ENCODE measurements around the gene RUFY1. TPM values are rescaled to one million over a fixed set of nuclear protein-coding genes. Genes with fewer than 3 reads are reported as not detected.
A peak's percentile ranks its signal among the peaks of the same experiment; 100 is the strongest.
"Not testable (repeated sequence)": the region's sequence is repeated elsewhere in the genome, so short reads cannot be mapped to it uniquely, and the experiment has no call there.

The RUFY1 gene
- total RNA-seq, 2 donors from 2014 or later: 56.2 to 86.3 TPM

DNA sequence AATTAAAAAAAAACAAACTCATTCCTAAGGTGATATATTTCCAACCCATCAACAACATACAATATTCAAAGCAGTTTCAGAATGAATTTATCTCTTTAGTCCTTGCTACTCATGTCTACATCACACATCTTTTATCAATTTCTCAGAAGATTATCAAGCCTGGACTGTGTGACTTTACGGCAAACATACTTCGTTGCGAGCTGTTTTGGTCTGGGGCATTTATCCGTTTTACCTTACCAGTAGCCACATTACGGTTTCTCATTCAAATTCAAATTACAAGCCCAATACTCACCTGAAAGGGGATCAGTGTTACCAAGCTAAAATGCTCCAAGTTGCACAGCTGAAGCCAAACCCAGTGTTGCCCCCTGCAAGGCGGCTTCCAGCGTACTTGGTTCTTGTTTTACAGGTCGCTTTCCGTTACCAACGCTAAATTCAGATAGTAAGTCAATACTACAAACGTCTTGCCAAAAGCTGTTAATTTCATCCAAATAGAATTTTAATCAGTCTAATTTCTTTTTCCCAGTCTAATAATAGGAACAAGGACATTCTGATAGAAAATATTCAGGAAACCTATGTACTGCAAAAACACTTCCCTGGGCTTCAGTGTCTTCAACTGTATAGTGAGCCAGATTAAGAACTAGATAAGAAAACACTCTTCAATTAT lies 71.3 kb downstream of the RUFY1 start:
- no peaks in the 10 kb centered on the region for H3K9me3 ChIP-seq
- H3K4me3 ChIP-seq: peak overlapping the region; percentile 100
- H3K36me3 ChIP-seq: peaks cover 36% of the 10 kb centered on the region
- peak overlapping the region; percentile 73 to 79 for H3K27ac ChIP-seq
- TF ChIP-seq CTCF (IDR thresholded peaks at IDR 0.05): no peak
- no peak for ATAC-seq (ENCODE audit: insufficient number of reproducible peaks, low FRiP score, low read depth)
- no peaks in the 10 kb centered on the region for H3K27me3 ChIP-seq (replicated peaks; ENCODE audit: insufficient read depth)
- no peak for DNase-seq (ENCODE audit: low spot score)
- H3K4me1 ChIP-seq (ENCODE audit: control insufficient read depth in 1 of 2, low read depth in 2 of 2): peaks cover 49 to 58% of the 10 kb centered on the region in 2 donors

DNA sequence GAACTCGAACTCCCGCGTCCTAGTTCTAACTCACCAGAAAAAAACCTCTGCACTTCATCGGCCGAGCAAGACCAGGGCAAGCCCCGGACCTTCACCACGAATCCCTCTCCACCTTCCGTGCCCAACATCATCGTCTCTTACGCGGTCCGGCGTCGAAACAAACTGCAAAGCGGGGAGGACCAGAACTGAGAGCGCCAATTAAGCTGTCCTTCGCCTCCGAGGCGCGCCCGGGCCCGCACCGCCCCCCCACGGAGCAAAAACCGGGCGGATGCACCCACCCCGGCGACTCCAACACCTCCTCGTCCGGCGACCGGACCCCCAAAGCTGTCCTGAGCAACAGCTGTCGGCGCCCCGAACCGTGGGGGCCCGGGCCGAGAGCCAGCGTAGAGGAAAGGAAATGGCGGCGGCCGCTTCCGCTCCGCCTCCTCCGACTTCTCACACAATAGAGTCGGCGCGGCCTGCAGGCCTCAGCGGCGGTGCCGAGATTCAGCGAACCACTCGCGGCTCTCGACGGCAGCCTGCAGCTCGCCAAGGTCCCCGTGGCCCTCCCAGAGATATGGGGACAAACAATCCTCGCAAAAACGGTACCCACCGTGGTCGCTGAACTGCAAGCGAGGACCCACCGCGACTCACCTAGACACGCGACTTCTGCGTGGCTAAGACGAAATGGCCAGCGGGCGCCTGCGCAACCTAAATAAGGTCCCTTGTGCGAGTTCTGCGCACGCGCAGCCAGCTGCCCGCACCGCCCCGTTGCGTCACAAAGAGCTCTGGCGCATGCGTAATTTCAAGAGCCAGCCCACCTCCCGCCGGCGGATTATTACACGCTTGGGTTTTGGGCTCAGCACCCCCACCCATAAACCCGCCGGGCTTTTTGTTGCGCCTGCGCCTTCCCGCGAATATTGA lies 72.9 kb downstream of the RUFY1 start, which contains the start of gene HNRNPH1:
Gene HNRNPH1 (minus strand): TSS at position 669 of the 903 bp plus-strand sequence. CDS start 538 bp downstream, at position 131.
- TF ChIP-seq CTCF (IDR thresholded peaks at IDR 0.05): no peak
- no peaks in the 10 kb centered on the region for H3K9me3 ChIP-seq
- peak within 1 kb of the TSS; percentile 100 for H3K27ac ChIP-seq
- H3K4me1 ChIP-seq (ENCODE audit: control insufficient read depth in 1 of 2, low read depth in 2 of 2): peaks cover 44 to 46% of the 10 kb centered on the region in 2 donors
- peak; percentile 92 for DNase-seq (ENCODE audit: low spot score)
- H3K4me3 ChIP-seq: peak within 1 kb of the TSS; percentile 100
- peak; percentile 88 for ATAC-seq (ENCODE audit: insufficient number of reproducible peaks, low FRiP score, low read depth)
- H3K36me3 ChIP-seq: peaks cover 22% of the 10 kb centered on the region
- H3K27me3 ChIP-seq (replicated peaks; ENCODE audit: insufficient read depth): no peaks in the 10 kb centered on the region

DNA sequence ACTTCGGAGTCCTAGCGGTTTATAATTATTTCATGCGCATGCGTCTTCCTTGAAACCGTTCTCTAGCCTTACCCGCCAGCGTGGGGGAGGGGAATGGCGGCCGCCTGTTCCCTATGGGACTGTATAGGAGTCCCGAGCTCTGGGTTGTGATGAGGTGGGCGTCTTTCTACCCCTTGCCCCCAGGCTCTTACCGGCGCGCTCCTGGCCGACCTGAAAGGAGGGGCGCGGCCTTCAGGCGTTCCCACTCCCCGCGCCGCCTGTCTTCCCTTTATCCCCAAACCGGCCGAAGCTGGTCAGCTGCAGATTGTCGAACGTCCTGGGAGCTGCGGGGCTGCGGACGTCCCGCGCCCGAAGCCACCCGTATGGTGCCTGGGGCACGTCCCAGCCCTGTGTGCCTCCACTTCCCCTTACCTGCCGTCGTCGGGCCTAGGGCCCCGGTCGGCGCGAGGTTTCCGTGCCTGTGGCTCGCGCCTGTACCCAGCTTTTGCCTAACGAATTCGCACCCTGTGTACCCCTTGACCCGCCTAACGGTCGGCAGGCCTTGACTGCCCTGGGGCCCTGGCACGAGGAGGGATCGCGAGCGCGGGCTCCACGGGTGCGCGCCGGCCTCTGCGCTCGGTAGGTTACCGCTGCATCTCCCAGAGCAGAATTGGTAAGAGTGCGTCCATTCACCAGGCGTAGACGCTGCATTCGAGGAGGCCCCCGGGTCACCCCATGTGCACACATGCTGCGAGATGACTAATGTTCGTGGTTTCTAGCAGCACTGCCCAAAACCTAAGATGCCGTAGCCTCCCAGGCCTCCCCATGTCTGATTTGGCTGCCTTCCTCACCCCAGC lies 73.8 kb downstream of the RUFY1 start:
- Histone ChIP-seq H3K4me1 (ENCODE audit: control insufficient read depth in 1 of 2, low read depth in 2 of 2) (peaks cover 36 to 37% of the 10 kb centered on the region in 2 donors), H3K27me3 (replicated peaks; ENCODE audit: insufficient read depth) (no peaks in the 10 kb centered on the region), H3K27ac (peak overlapping the region; percentile 100), H3K9me3 (no peaks in the 10 kb centered on the region), H3K36me3 (peaks cover 17% of the 10 kb centered on the region), H3K4me3 (peak overlapping the region; percentile 100)
- DNase-seq (ENCODE audit: low spot score) (no peak), ATAC-seq (ENCODE audit: insufficient number of reproducible peaks, low FRiP score, low read depth) (peak; percentile 1)
- no peak for TF ChIP-seq CTCF (IDR thresholded peaks at IDR 0.05)

GRCh38 chr5:179624841-179625271 lies 74.5 kb downstream of the RUFY1 start:
- Histone ChIP-seq H3K27ac (peak overlapping the region; percentile 100), H3K27me3 (replicated peaks; ENCODE audit: insufficient read depth) (no peaks in the 10 kb centered on the region), H3K36me3 (peaks cover 17% of the 10 kb centered on the region), H3K4me3 (peak overlapping the region; percentile 100), H3K9me3 (no peaks in the 10 kb centered on the region), H3K4me1 (ENCODE audit: control insufficient read depth in 1 of 2, low read depth in 2 of 2) (peaks cover 29 to 30% of the 10 kb centered on the region in 2 donors)
- DNase-seq (ENCODE audit: low spot score) (no peak), ATAC-seq (ENCODE audit: insufficient number of reproducible peaks, low FRiP score, low read depth) (no peak)
- no peak for TF ChIP-seq CTCF (IDR thresholded peaks at IDR 0.05)

- not testable (repeated sequence) for H3K27ac ChIP-seq; H3K9me3 ChIP-seq; H3K4me1 ChIP-seq (ENCODE audit: control insufficient read depth in 1 of 2, low read depth in 2 of 2); H3K27me3 ChIP-seq (replicated peaks; ENCODE audit: insufficient read depth); ATAC-seq (ENCODE audit: insufficient number of reproducible peaks, low FRiP score, low read depth); H3K36me3 ChIP-seq; DNase-seq (ENCODE audit: low spot score)
- H3K4me3 ChIP-seq: peak overlapping the region; percentile 54
These were observed 83.4 kb downstream of the RUFY1 start for GRCh38 chr5:179633501-179634369.

DNA sequence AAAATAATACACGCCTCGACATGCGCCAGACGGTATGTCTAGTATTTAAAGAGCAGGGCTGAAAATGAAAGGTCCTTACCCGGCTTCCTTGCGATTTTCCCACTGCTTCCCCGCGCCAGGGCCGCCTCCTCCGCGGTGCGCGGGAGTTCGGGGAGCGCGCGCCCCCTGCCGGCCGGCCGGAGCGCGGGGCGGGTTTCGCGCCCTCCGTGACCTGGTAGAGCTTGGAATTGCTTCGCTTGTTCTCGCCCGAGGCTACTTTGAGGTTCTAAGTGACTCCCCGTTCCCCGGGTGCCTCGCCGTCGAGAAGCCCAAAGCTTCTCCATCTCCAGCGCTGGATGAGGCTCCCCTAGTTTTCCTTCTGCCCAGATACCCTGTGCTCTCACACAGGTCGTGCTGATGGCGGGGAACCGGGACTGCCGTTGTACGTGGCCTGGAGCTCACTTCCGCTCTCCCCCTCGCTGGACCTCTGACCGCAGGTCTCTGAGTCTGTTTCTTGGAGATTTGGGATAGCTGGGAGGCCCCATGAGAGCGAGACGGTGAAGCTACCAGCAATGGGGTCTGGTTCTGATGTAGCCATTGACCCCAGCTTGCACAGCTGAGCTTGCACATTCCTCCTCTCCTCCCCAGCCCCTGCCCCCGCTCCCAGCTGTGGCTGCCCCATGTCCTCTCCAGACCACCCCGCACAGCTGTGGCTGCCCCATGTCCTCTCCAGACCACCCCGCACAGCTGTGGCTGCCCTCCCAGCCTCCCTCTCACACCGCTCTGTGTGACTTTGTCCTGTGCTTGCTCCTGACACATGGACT lies 84.2 kb downstream of the RUFY1 start:
- not testable (repeated sequence) for H3K4me3 ChIP-seq; H3K27me3 ChIP-seq (replicated peaks; ENCODE audit: insufficient read depth); H3K27ac ChIP-seq; DNase-seq (ENCODE audit: low spot score); H3K4me1 ChIP-seq (ENCODE audit: control insufficient read depth in 1 of 2, low read depth in 2 of 2); H3K9me3 ChIP-seq; H3K36me3 ChIP-seq
- ATAC-seq (ENCODE audit: insufficient number of reproducible peaks, low FRiP score, low read depth): peak; percentile 71

DNA sequence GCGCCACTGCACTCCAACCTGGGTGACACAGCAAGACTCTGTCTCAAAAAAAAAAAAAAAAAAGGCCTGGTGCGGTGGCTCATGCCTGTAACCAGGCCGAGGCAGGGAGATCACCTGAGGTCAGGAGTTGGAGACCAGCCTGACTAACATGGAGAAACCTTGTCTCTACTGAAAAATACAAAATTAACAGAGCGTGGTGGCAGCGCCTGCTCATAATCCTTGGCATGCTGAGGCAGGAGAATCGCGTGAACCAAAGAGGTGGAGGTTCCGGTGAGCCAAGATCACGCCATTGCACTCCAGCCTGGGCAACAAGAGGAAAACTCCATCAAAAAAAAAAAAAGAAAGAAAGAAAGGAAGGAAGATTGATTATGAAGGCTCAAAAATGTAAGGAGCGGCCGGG lies 88.9 kb downstream of the RUFY1 start:
- ATAC-seq (ENCODE audit: insufficient number of reproducible peaks, low FRiP score, low read depth); DNase-seq (ENCODE audit: low spot score): not testable (repeated sequence)

More for the DNA sequence above, 88.9 kb downstream of the RUFY1 start:
- H3K4me1 ChIP-seq (ENCODE audit: control insufficient read depth in 1 of 2, low read depth in 2 of 2); H3K9me3 ChIP-seq; H3K4me3 ChIP-seq; H3K27me3 ChIP-seq (replicated peaks; ENCODE audit: insufficient read depth); H3K27ac ChIP-seq; H3K36me3 ChIP-seq: not testable (repeated sequence)
